ENCODE measurements around the gene CCT8.

Gene CCT8

GRCh38 chr21:29082046-29082815 lies 8.8 kb upstream of the CCT8 start:
- TF ChIP-seq CREB1 (IDR thresholded peaks at IDR 0.05; ENCODE audit: low read depth) = no peak
- no peak for TF ChIP-seq MAX (IDR thresholded peaks at IDR 0.05)
- no peak for TF ChIP-seq YY1 (IDR thresholded peaks at IDR 0.05; ENCODE audit: low read depth)
- TF ChIP-seq NFIC (IDR thresholded peaks at IDR 0.05) = no peak
- no peak for TF ChIP-seq TCF12 (IDR thresholded peaks at IDR 0.05; ENCODE audit: low read depth)
- TF ChIP-seq, protein P1, sequence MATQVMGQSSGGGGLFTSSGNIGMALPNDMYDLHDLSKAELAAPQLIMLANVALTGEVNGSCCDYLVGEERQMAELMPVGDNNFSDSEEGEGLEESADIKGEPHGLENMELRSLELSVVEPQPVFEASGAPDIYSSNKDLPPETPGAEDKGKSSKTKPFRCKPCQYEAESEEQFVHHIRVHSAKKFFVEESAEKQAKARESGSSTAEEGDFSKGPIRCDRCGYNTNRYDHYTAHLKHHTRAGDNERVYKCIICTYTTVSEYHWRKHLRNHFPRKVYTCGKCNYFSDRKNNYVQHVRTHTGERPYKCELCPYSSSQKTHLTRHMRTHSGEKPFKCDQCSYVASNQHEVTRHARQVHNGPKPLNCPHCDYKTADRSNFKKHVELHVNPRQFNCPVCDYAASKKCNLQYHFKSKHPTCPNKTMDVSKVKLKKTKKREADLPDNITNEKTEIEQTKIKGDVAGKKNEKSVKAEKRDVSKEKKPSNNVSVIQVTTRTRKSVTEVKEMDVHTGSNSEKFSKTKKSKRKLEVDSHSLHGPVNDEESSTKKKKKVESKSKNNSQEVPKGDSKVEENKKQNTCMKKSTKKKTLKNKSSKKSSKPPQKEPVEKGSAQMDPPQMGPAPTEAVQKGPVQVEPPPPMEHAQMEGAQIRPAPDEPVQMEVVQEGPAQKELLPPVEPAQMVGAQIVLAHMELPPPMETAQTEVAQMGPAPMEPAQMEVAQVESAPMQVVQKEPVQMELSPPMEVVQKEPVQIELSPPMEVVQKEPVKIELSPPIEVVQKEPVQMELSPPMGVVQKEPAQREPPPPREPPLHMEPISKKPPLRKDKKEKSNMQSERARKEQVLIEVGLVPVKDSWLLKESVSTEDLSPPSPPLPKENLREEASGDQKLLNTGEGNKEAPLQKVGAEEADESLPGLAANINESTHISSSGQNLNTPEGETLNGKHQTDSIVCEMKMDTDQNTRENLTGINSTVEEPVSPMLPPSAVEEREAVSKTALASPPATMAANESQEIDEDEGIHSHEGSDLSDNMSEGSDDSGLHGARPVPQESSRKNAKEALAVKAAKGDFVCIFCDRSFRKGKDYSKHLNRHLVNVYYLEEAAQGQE (IDR thresholded peaks at IDR 0.05; ENCODE audit: low read depth) = no peak
- TF ChIP-seq RAD21 (IDR thresholded peaks at IDR 0.05; ENCODE audit: low read depth) = no peak
- no peak for TF ChIP-seq TEAD4 (IDR thresholded peaks at IDR 0.05)
- TF ChIP-seq, protein P2, sequence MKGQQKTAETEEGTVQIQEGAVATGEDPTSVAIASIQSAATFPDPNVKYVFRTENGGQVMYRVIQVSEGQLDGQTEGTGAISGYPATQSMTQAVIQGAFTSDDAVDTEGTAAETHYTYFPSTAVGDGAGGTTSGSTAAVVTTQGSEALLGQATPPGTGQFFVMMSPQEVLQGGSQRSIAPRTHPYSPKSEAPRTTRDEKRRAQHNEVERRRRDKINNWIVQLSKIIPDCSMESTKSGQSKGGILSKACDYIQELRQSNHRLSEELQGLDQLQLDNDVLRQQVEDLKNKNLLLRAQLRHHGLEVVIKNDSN (IDR thresholded peaks at IDR 0.05) = no peak
- no peak for TF ChIP-seq ZBTB7A (IDR thresholded peaks at IDR 0.05; ENCODE audit: low read depth)
- TF ChIP-seq CEBPB (IDR thresholded peaks at IDR 0.05) = no peak
- no peak for TF ChIP-seq FOXM1 (IDR thresholded peaks at IDR 0.05; ENCODE audit: borderline replicate concordance, low read depth)
- TF ChIP-seq EP300 (IDR thresholded peaks at IDR 0.05; ENCODE audit: borderline replicate concordance) = no peak
- no peak for TF ChIP-seq TAF1 (IDR thresholded peaks at IDR 0.05; ENCODE audit: low read depth)
- no peak for TF ChIP-seq EGR1 (IDR thresholded peaks at IDR 0.05)

DNA sequence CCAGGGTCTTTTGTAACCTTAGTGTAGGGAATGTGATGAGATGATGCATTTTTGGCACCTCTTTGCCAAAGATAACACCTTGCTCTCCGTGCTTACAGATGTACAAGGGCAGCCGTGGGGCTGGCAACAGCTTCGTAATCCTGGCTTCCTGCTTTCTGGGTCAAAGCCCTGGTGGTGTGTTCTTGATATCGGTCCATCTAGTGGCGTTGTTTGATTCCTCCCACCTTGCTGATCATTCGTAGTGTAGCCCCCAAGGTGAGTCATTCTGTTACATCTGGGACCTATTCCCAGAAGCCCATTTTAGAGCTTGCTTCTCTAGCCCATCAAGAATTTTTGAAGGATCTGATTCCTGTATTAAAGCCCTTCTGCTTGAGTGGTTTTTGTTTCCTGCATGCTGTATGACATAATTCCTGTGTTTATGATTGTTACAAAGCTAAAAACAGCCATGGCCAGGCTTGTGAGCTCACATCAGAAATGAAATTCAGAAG lies 7.0 kb upstream of the CCT8 start:
- no peak for TF ChIP-seq MAX (IDR thresholded peaks at IDR 0.05)
- TF ChIP-seq EP300 (IDR thresholded peaks at IDR 0.05; ENCODE audit: borderline replicate concordance) = no peak
- TF ChIP-seq RAD21 (IDR thresholded peaks at IDR 0.05; ENCODE audit: low read depth) = no peak
- no peak for TF ChIP-seq CREB1 (IDR thresholded peaks at IDR 0.05; ENCODE audit: low read depth)
- TF ChIP-seq FOXM1 (IDR thresholded peaks at IDR 0.05; ENCODE audit: borderline replicate concordance, low read depth) = no peak
- TF ChIP-seq, protein P2 (IDR thresholded peaks at IDR 0.05) = no peak
- TF ChIP-seq, protein P1 (IDR thresholded peaks at IDR 0.05; ENCODE audit: low read depth) = no peak
- no peak for TF ChIP-seq ZBTB7A (IDR thresholded peaks at IDR 0.05; ENCODE audit: low read depth)
- no peak for TF ChIP-seq YY1 (IDR thresholded peaks at IDR 0.05; ENCODE audit: low read depth)
- TF ChIP-seq TEAD4 (IDR thresholded peaks at IDR 0.05) = no peak
- TF ChIP-seq EGR1 (IDR thresholded peaks at IDR 0.05) = no peak
- TF ChIP-seq TCF12 (IDR thresholded peaks at IDR 0.05; ENCODE audit: low read depth) = no peak
- no peak for TF ChIP-seq CEBPB (IDR thresholded peaks at IDR 0.05)
- no peak for TF ChIP-seq NFIC (IDR thresholded peaks at IDR 0.05)
- no peak for TF ChIP-seq TAF1 (IDR thresholded peaks at IDR 0.05; ENCODE audit: low read depth)

DNA sequence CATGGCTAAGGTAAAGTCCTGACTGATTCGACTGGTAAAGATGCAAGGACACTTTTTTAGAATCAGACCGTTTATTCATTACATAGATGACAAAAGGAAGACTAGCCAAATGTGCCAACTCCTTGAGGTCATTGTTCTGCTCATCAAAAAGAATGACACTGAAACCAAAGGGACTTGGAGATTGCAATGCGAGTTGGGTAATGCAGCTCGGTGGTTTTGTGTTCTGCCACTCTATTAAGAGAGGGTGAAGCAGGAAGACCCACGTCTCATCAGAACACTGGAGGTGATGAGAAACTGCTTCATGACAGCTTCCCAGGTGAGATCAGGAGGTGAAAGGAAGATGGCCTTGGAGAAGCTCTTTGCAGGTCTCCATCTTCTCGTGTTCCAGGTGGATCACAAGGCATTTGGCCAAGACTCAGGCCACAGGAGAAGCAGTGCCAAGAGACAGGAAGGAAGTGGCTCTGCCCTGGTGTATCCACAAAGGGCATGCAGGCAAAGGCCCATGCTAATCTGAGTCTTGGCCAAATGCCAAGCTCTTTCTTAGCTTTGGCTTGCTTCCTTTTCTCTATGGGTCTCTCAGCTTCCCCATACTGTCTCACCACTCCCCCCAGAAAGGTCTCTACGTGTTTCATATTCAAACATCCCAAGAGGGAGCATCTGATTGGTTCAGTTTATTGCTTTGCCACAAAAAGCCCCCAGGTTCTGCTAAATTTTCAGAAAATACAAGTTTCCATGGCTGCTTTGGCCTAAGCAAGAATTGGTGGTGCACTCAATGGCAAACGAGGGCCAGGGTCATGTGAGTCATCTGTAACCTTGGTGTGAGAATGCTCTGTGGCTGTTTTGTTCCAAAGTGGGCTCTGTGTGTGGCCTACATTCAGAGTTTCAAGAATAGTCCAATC lies 5.7 kb upstream of the CCT8 start:
- no peak for TF ChIP-seq TCF12 (IDR thresholded peaks at IDR 0.05; ENCODE audit: low read depth)
- TF ChIP-seq, protein P1 (IDR thresholded peaks at IDR 0.05; ENCODE audit: low read depth) = no peak
- no peak for TF ChIP-seq RAD21 (IDR thresholded peaks at IDR 0.05; ENCODE audit: low read depth)
- no peak for TF ChIP-seq ZBTB7A (IDR thresholded peaks at IDR 0.05; ENCODE audit: low read depth)
- TF ChIP-seq FOXM1 (IDR thresholded peaks at IDR 0.05; ENCODE audit: borderline replicate concordance, low read depth) = no peak
- TF ChIP-seq CREB1 (IDR thresholded peaks at IDR 0.05; ENCODE audit: low read depth) = no peak
- peak; percentile 30 for TF ChIP-seq NFIC (IDR thresholded peaks at IDR 0.05)

Measured in Ishikawa (cell line).